WTC11 (cell line): Measurements from ENCODE around the gene GPATCH2L. TPM values are rescaled to one million over a fixed set of nuclear protein-coding genes. Genes with fewer than 3 reads are reported as not detected.

ENCODE experiments used
- ATAC-seq: fragments of 200-7000 bp; cut with Tn5 transposase; 2 replicates; pipeline ENCODE4 v1.10.0; 2021; ENCODE audit warnings: mild to moderate bottlenecking, moderate library complexity
- CTCF ChIA-PET: fragments of 300-600 bp; sonication (Branson Sonifier 250); formaldehyde crosslinking; loops from one replicate; lab custom pipeline; 2021; ENCODE audit warnings: antibody characterized with exemption; lab: Charles Lee
- POLR2A ChIA-PET: fragments of 350-600 bp; sonication (Branson Sonifier 250); formaldehyde crosslinking; loops from one replicate; lab custom pipeline; 2021; ENCODE audit warnings: antibody characterized with exemption; lab: Charles Lee
- DNase-seq: peaks from one replicate; pipeline ENCODE4 v3.0.0; 2021; ENCODE audit warnings: low spot score
- H3K27ac Mint-ChIP-seq: 2 replicates; pipeline ENCODE4 v1.8.0; 2021; ENCODE audit warnings: mixed read lengths
- H3K27me3 Mint-ChIP-seq: 2 replicates; pipeline ENCODE4 v1.8.0; 2021; ENCODE audit warnings: low read depth, mild to moderate bottlenecking, moderate library complexity, mixed read lengths
- H3K36me3 Mint-ChIP-seq: 2 replicates; pipeline ENCODE4 v1.8.0; 2021; ENCODE audit warnings: mixed read lengths
- H3K4me1 Mint-ChIP-seq: 2 replicates; pipeline ENCODE4 v1.8.0; 2022; ENCODE audit warnings: mixed read lengths
- H3K4me3 Mint-ChIP-seq: 2 replicates; pipeline ENCODE4 v1.8.0; 2021; ENCODE audit warnings: mild to moderate bottlenecking, moderate library complexity, mixed read lengths
- H3K9me3 Mint-ChIP-seq: 2 replicates; pipeline ENCODE4 v1.8.0; 2021; ENCODE audit warnings: mixed read lengths
- CREB1 ChIP-seq: sonication (generic); formaldehyde crosslinking; IDR thresholded peaks from 2 replicates; pipeline ENCODE4 v1.8.0; 2023; ENCODE audit warnings: mild to moderate bottlenecking, missing genetic modification reagents
- ESRRA ChIP-seq: sonication (generic); formaldehyde crosslinking; IDR thresholded peaks from 2 replicates; pipeline ENCODE4 v1.8.1; 2022; ENCODE audit warnings: mild to moderate bottlenecking, missing genetic modification reagents, borderline replicate concordance
- HMGA2 ChIP-seq: fragments of 250-450 bp; sonication (Bioruptor Pico); IDR thresholded peaks from 2 replicates; pipeline ENCODE4 v1.4.0; 2021; ENCODE audit warnings: mild to moderate bottlenecking, moderate library complexity
- MXD4 ChIP-seq: fragments of 250-450 bp; sonication (Bioruptor Pico); IDR thresholded peaks from 2 replicates; pipeline ENCODE4 v1.8.0; 2021; ENCODE audit warnings: mild to moderate bottlenecking, moderate library complexity, borderline replicate concordance
- NFYB ChIP-seq: sonication (generic); formaldehyde crosslinking; conservative IDR thresholded peaks from 2 replicates; pipeline ENCODE4 v1.8.0; 2022; ENCODE audit warnings: low read depth, missing genetic modification reagents
- NR2C2 ChIP-seq: sonication (generic); formaldehyde crosslinking; IDR thresholded peaks from 2 replicates; pipeline ENCODE4 v1.8.0; 2022; ENCODE audit warnings: mild to moderate bottlenecking, missing genetic modification reagents
- RELA ChIP-seq: sonication (generic); formaldehyde crosslinking; IDR thresholded peaks from 2 replicates; pipeline ENCODE4 v1.8.1; 2022; ENCODE audit warnings: missing genetic modification reagents, mild to moderate bottlenecking, borderline replicate concordance
- SP1 ChIP-seq: sonication (generic); formaldehyde crosslinking; conservative IDR thresholded peaks from 2 replicates; pipeline ENCODE4 v1.8.1; 2022; ENCODE audit warnings: missing genetic modification reagents
- ZNF138 ChIP-seq: sonication (generic); formaldehyde crosslinking; conservative IDR thresholded peaks from 2 replicates; pipeline ENCODE4 v1.8.1; 2022; ENCODE audit warnings: mild to moderate bottlenecking, moderate library complexity, missing genetic modification reagents
- ZNF219 ChIP-seq: sonication (generic); formaldehyde crosslinking; IDR thresholded peaks from 2 replicates; pipeline ENCODE4 v1.8.0; 2023; ENCODE audit warnings: missing genetic modification reagents, mild to moderate bottlenecking, borderline replicate concordance
- ZNF396 ChIP-seq: fragments of 250-450 bp; sonication (Bioruptor Pico); IDR thresholded peaks from 2 replicates; pipeline ENCODE4 v1.8.0; 2021; ENCODE audit warnings: mild to moderate bottlenecking, moderate library complexity, borderline replicate concordance
- total RNA-seq: library from RNA; stranded (reverse); gene quantifications from 3 replicates; pipeline ENCODE4 v1.2.3, GENCODE V29; 2021
- TF ChIP-seq, protein P1 (sequence below): sonication (generic); formaldehyde crosslinking; IDR thresholded peaks from 2 replicates; pipeline ENCODE4 v1.8.1; 2022; ENCODE audit warnings: low read depth, missing genetic modification reagents, borderline replicate concordance
- TF ChIP-seq, protein P2 (sequence below): sonication (generic); formaldehyde crosslinking; IDR thresholded peaks from 2 replicates; pipeline ENCODE4 v1.8.1; 2023; ENCODE audit warnings: mild to moderate bottlenecking, missing genetic modification reagents, moderate library complexity
- TF ChIP-seq, protein P3 (sequence below): sonication (generic); formaldehyde crosslinking; IDR thresholded peaks from 2 replicates; pipeline ENCODE4 v1.8.1; 2023; ENCODE audit warnings: mild to moderate bottlenecking, missing genetic modification reagents, moderate library complexity
- TF ChIP-seq, protein P4 (sequence below): sonication (generic); formaldehyde crosslinking; IDR thresholded peaks from 2 replicates; pipeline ENCODE4 v1.8.0; 2022; ENCODE audit warnings: missing genetic modification reagents
- TF ChIP-seq, protein P5 (sequence below): fragments of 250-450 bp; sonication (Bioruptor Pico); IDR thresholded peaks from 2 replicates; pipeline ENCODE4 v1.9.0; 2021; ENCODE audit warnings: moderate library complexity, mild to moderate bottlenecking, inconsistent platforms, borderline replicate concordance

Gene GPATCH2L
- total RNA-seq, 1 experiment from 2014 or later, result 67.2 TPM

DNA sequence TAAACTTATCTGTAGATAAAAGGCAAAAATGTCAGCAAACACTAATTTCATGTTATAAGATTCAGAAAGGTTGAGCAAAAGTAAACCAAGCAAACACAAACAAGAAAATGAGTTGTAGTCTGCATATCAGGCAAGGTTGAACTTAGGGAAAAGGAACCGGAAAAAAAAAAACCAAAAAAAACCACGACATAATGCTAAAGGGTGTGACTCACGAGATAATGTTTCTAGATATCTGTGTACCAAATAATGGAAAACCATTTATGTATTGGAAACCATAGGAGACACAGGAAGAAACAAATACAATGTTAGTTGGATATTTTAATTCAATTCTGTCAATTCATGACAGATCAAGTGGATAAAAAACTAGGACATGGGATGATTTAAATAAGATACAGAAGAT is 60.5 kb downstream of the GPATCH2L start:
- H3K4me1 Mint-ChIP-seq, result peaks cover 24% of the 10 kb centered on the region
- H3K4me3 Mint-ChIP-seq, result no peak overlapping the region
- H3K36me3 Mint-ChIP-seq, result no peaks in the 10 kb centered on the region; the same call in 1 of the 2 replicates
- no peak for DNase-seq
- no peaks in the 10 kb centered on the region for H3K27me3 Mint-ChIP-seq
- no peak for ATAC-seq
- peaks cover 3% of the 10 kb centered on the region; the same call in 1 of the 2 replicates for H3K9me3 Mint-ChIP-seq
- TF ChIP-seq ESRRA (CRISPR knock-in tag), result no peak
- TF ChIP-seq, protein P1, sequence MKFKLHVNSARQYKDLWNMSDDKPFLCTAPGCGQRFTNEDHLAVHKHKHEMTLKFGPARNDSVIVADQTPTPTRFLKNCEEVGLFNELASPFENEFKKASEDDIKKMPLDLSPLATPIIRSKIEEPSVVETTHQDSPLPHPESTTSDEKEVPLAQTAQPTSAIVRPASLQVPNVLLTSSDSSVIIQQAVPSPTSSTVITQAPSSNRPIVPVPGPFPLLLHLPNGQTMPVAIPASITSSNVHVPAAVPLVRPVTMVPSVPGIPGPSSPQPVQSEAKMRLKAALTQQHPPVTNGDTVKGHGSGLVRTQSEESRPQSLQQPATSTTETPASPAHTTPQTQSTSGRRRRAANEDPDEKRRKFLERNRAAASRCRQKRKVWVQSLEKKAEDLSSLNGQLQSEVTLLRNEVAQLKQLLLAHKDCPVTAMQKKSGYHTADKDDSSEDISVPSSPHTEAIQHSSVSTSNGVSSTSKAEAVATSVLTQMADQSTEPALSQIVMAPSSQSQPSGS (CRISPR knock-in tag), result no peak
- TF ChIP-seq, protein P2, sequence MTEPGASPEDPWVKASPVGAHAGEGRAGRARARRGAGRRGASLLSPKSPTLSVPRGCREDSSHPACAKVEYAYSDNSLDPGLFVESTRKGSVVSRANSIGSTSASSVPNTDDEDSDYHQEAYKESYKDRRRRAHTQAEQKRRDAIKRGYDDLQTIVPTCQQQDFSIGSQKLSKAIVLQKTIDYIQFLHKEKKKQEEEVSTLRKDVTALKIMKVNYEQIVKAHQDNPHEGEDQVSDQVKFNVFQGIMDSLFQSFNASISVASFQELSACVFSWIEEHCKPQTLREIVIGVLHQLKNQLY (CRISPR knock-in tag), result no peak
- TF ChIP-seq ZNF396 (CRISPR knock-in tag), result no peak
- TF ChIP-seq, protein P3, sequence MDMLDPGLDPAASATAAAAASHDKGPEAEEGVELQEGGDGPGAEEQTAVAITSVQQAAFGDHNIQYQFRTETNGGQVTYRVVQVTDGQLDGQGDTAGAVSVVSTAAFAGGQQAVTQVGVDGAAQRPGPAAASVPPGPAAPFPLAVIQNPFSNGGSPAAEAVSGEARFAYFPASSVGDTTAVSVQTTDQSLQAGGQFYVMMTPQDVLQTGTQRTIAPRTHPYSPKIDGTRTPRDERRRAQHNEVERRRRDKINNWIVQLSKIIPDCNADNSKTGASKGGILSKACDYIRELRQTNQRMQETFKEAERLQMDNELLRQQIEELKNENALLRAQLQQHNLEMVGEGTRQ, result no peak
- no peak for TF ChIP-seq NFYB (CRISPR knock-in tag)
- TF ChIP-seq CREB1 (CRISPR knock-in tag), result no peak
- CTCF ChIA-PET, result interaction anchor here (1.2 kb wide), 1 partner anchor 161 kb away, joined by 3 read pairs; no protein-coding TSS in a partner anchor
- POLR2A ChIA-PET, result interaction anchor here (0.5 kb wide), 1 partner anchor 113 kb away, joined by 4 read pairs; no protein-coding TSS in a partner anchor
- H3K27ac Mint-ChIP-seq, result no peak overlapping the region

DNA sequence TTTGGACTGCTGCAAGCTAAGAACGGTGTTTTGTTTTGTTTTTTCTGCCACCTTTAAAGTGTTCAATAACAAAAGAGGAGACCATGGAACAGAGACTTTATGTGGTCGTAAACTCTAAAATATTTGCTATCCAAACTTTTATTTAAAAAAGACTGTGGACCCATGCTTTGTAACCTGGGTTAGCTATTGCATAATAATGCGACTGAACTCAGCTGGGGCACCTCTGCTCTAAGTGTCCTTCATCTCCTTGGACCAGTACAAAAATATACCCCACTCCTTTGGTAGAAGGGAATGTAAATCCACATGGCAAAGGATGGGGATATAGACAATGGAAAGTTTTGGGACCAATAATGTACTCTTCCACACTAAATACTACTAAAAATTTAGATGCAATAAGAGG is 65.5 kb downstream of the GPATCH2L start:
- ATAC-seq (no peak), DNase-seq (no peak)
- Mint-ChIP-seq H3K4me1 (no peaks in the 10 kb centered on the region), H3K27ac (no peak overlapping the region), H3K9me3 (peaks cover 22% of the 10 kb centered on the region), H3K27me3 (no peaks in the 10 kb centered on the region), H3K4me3 (no peak overlapping the region), H3K36me3 (peaks cover 14% of the 10 kb centered on the region)
- ChIA-PET CTCF (interaction anchor here (0.6 kb wide), 1 partner anchor 191 kb away, joined by 4 read pairs; no protein-coding TSS in a partner anchor), POLR2A (no interaction called here)
- TF ChIP-seq, protein P4, sequence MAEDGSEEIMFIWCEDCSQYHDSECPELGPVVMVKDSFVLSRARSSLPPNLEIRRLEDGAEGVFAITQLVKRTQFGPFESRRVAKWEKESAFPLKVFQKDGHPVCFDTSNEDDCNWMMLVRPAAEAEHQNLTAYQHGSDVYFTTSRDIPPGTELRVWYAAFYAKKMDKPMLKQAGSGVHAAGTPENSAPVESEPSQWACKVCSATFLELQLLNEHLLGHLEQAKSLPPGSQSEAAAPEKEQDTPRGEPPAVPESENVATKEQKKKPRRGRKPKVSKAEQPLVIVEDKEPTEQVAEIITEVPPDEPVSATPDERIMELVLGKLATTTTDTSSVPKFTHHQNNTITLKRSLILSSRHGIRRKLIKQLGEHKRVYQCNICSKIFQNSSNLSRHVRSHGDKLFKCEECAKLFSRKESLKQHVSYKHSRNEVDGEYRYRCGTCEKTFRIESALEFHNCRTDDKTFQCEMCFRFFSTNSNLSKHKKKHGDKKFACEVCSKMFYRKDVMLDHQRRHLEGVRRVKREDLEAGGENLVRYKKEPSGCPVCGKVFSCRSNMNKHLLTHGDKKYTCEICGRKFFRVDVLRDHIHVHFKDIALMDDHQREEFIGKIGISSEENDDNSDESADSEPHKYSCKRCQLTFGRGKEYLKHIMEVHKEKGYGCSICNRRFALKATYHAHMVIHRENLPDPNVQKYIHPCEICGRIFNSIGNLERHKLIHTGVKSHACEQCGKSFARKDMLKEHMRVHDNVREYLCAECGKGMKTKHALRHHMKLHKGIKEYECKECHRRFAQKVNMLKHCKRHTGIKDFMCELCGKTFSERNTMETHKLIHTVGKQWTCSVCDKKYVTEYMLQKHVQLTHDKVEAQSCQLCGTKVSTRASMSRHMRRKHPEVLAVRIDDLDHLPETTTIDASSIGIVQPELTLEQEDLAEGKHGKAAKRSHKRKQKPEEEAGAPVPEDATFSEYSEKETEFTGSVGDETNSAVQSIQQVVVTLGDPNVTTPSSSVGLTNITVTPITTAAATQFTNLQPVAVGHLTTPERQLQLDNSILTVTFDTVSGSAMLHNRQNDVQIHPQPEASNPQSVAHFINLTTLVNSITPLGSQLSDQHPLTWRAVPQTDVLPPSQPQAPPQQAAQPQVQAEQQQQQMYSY (CRISPR knock-in tag), result no peak
- TF ChIP-seq HMGA2 (no peak), MXD4 (CRISPR knock-in tag) (no peak), ZNF219 (CRISPR knock-in tag) (no peak), RELA (CRISPR knock-in tag) (no peak), ZNF138 (CRISPR knock-in tag) (no peak), SP1 (CRISPR knock-in tag) (no peak), NR2C2 (CRISPR knock-in tag) (no peak)
- TF ChIP-seq, protein P5, sequence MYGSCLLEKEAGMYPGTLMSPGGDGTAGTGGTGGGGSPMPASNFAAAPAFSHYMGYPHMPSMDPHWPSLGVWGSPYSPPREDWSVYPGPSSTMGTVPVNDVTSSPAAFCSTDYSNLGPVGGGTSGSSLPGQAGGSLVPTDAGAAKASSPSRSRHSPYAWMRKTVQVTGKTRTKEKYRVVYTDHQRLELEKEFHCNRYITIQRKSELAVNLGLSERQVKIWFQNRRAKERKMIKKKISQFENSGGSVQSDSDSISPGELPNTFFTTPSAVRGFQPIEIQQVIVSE (CRISPR knock-in tag), result no peak
